MM.1S (cell line): Measurements from ENCODE around the gene FAM9A.

Experiments used
- CTCF ChIP-seq: fragments of 300-600 bp; sonication (generic); IDR thresholded peaks from 2 replicates; pipeline ENCODE4 v1.5.1; 2016; ENCODE audit warnings: antibody characterized with exemption, low read length, mixed read lengths
- EZH2 ChIP-seq: fragments of 300-600 bp; sonication (generic); optimal IDR thresholded peaks from 2 replicates; pipeline ENCODE3; 2017; ENCODE audit warnings: low read depth, mild to moderate bottlenecking, antibody characterized with exemption, low read length, mixed read lengths
- EZH2phosphoT487 ChIP-seq: fragments of 300-600 bp; sonication (generic); IDR thresholded peaks from 2 replicates; pipeline ENCODE4 v1.6.1; 2018; ENCODE audit warnings: antibody characterized with exemption, low read length

- no peak for TF ChIP-seq CTCF
- no peak for TF ChIP-seq EZH2
- no peak for TF ChIP-seq EZH2phosphoT487
Measured at GRCh38 chrX:8832582-8833378, 31.6 kb upstream of the FAM9A start.
